GM12878 (cell line): Measurements from ENCODE around the gene CLK4.

Experiments
- FOS ChIP-seq: IDR thresholded peaks from 3 replicates; pipeline ENCODE4 v1.6.1; 2011; ENCODE audit warnings: borderline replicate concordance; ENCODE audit not compliant: insufficient read length; ENCODE audit errors: extremely low read depth
- JUNB ChIP-seq: IDR thresholded peaks from 2 replicates; pipeline ENCODE4 v1.6.1; 2016; ENCODE audit warnings: antibody characterized with exemption, mild to moderate bottlenecking
- MYC ChIP-seq: IDR thresholded peaks from 2 replicates; pipeline ENCODE4 v1.6.1; 2011; ENCODE audit warnings: mild to moderate bottlenecking, low read length, moderate library complexity, inconsistent platforms; ENCODE audit not compliant: insufficient read depth, insufficient replicate concordance, insufficient read length, severe bottlenecking
- NR2C2 ChIP-seq: IDR thresholded peaks from 2 replicates; pipeline ENCODE4 v1.6.1; 2011; ENCODE audit warnings: borderline replicate concordance, low read depth; ENCODE audit not compliant: control insufficient read depth, insufficient read length
- RAD21 ChIP-seq: IDR thresholded peaks from 2 replicates; pipeline ENCODE4 v1.6.1; 2011; ENCODE audit warnings: mild to moderate bottlenecking, low read depth, low read length, moderate library complexity; ENCODE audit not compliant: insufficient read depth
- TF ChIP-seq, protein P1 (sequence below): IDR thresholded peaks from 2 replicates; pipeline ENCODE4 v1.6.1; 2011; ENCODE audit warnings: borderline replicate concordance, low read depth, mild to moderate bottlenecking, moderate library complexity, low read length; ENCODE audit not compliant: insufficient read depth, poor library complexity, severe bottlenecking
- TF ChIP-seq, protein P2 (sequence below), 3 experiments: IDR thresholded peaks in 2 of 3; conservative IDR thresholded peaks in 1 of 3; 2 replicates each; pipeline ENCODE4 v1.5.1; 2011; ENCODE audit warnings: low read depth in 3 of 3, low read length in 3 of 3, mild to moderate bottlenecking in 3 of 3, control low read depth in 2 of 3, moderate library complexity in 2 of 3, inconsistent platforms in 1 of 3, mixed read lengths in 1 of 3; ENCODE audit not compliant: control insufficient read depth in 2 of 3, insufficient read depth in 1 of 3; ENCODE audit errors: extremely low read depth in 1 of 3
- TF ChIP-seq, protein P3 (sequence below): IDR thresholded peaks from 2 replicates; pipeline ENCODE4 v1.6.1; 2012; ENCODE audit warnings: mild to moderate bottlenecking, low read depth, low read length
- TF ChIP-seq, protein P4 (sequence below): fragments of 450-650 bp; IDR thresholded peaks from 2 replicates; pipeline ENCODE4 v1.6.1; 2017; ENCODE audit warnings: mild to moderate bottlenecking, moderate library complexity

DNA sequence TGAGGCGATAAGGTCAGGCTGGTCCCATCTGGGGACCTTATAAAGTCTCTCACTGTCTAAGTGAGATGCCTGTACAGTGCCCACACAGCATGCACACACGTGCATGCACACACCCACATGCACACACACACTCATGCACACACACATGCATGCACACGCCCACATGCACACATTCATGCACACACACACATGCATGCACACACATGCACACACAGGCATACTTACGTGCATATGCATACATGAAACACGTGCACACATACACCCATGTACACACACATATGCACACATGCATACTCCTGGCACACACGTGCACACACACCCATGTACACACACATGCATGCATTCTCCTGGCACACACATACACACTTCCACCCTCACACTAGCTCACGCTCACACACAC lies 48.9 kb downstream of the CLK4 start:
- TF ChIP-seq, protein P1, sequence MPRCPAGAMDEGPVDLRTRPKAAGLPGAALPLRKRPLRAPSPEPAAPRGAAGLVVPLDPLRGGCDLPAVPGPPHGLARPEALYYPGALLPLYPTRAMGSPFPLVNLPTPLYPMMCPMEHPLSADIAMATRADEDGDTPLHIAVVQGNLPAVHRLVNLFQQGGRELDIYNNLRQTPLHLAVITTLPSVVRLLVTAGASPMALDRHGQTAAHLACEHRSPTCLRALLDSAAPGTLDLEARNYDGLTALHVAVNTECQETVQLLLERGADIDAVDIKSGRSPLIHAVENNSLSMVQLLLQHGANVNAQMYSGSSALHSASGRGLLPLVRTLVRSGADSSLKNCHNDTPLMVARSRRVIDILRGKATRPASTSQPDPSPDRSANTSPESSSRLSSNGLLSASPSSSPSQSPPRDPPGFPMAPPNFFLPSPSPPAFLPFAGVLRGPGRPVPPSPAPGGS: no peak
- TF ChIP-seq, protein P2, sequence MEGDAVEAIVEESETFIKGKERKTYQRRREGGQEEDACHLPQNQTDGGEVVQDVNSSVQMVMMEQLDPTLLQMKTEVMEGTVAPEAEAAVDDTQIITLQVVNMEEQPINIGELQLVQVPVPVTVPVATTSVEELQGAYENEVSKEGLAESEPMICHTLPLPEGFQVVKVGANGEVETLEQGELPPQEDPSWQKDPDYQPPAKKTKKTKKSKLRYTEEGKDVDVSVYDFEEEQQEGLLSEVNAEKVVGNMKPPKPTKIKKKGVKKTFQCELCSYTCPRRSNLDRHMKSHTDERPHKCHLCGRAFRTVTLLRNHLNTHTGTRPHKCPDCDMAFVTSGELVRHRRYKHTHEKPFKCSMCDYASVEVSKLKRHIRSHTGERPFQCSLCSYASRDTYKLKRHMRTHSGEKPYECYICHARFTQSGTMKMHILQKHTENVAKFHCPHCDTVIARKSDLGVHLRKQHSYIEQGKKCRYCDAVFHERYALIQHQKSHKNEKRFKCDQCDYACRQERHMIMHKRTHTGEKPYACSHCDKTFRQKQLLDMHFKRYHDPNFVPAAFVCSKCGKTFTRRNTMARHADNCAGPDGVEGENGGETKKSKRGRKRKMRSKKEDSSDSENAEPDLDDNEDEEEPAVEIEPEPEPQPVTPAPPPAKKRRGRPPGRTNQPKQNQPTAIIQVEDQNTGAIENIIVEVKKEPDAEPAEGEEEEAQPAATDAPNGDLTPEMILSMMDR (IDR thresholded peaks at IDR 0.05 in 2 of 3, conservative IDR thresholded peaks at IDR 0.05 in 1 of 3; ENCODE audit: control insufficient read depth in 2 of 3, extremely low read depth in 1 of 3, insufficient read depth in 1 of 3, low read depth in 3 of 3, low read length in 3 of 3): no peak
- TF ChIP-seq, protein P3, sequence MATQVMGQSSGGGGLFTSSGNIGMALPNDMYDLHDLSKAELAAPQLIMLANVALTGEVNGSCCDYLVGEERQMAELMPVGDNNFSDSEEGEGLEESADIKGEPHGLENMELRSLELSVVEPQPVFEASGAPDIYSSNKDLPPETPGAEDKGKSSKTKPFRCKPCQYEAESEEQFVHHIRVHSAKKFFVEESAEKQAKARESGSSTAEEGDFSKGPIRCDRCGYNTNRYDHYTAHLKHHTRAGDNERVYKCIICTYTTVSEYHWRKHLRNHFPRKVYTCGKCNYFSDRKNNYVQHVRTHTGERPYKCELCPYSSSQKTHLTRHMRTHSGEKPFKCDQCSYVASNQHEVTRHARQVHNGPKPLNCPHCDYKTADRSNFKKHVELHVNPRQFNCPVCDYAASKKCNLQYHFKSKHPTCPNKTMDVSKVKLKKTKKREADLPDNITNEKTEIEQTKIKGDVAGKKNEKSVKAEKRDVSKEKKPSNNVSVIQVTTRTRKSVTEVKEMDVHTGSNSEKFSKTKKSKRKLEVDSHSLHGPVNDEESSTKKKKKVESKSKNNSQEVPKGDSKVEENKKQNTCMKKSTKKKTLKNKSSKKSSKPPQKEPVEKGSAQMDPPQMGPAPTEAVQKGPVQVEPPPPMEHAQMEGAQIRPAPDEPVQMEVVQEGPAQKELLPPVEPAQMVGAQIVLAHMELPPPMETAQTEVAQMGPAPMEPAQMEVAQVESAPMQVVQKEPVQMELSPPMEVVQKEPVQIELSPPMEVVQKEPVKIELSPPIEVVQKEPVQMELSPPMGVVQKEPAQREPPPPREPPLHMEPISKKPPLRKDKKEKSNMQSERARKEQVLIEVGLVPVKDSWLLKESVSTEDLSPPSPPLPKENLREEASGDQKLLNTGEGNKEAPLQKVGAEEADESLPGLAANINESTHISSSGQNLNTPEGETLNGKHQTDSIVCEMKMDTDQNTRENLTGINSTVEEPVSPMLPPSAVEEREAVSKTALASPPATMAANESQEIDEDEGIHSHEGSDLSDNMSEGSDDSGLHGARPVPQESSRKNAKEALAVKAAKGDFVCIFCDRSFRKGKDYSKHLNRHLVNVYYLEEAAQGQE: no peak
- no peak for TF ChIP-seq FOS
- TF ChIP-seq NR2C2: no peak
- TF ChIP-seq, protein P4, sequence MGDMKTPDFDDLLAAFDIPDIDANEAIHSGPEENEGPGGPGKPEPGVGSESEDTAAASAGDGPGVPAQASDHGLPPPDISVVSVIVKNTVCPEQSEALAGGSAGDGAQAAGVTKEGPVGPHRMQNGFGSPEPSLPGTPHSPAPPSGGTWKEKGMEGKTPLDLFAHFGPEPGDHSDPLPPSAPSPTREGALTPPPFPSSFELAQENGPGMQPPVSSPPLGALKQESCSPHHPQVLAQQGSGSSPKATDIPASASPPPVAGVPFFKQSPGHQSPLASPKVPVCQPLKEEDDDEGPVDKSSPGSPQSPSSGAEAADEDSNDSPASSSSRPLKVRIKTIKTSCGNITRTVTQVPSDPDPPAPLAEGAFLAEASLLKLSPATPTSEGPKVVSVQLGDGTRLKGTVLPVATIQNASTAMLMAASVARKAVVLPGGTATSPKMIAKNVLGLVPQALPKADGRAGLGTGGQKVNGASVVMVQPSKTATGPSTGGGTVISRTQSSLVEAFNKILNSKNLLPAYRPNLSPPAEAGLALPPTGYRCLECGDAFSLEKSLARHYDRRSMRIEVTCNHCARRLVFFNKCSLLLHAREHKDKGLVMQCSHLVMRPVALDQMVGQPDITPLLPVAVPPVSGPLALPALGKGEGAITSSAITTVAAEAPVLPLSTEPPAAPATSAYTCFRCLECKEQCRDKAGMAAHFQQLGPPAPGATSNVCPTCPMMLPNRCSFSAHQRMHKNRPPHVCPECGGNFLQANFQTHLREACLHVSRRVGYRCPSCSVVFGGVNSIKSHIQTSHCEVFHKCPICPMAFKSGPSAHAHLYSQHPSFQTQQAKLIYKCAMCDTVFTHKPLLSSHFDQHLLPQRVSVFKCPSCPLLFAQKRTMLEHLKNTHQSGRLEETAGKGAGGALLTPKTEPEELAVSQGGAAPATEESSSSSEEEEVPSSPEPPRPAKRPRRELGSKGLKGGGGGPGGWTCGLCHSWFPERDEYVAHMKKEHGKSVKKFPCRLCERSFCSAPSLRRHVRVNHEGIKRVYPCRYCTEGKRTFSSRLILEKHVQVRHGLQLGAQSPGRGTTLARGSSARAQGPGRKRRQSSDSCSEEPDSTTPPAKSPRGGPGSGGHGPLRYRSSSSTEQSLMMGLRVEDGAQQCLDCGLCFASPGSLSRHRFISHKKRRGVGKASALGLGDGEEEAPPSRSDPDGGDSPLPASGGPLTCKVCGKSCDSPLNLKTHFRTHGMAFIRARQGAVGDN: no peak
- no peak for TF ChIP-seq JUNB
- TF ChIP-seq MYC: no peak
- TF ChIP-seq RAD21: no peak
